ENCODE results near the gene CARD9. TPM values are rescaled to one million over a fixed set of nuclear protein-coding genes. Genes with fewer than 3 reads are reported as not detected.

Gene CARD9
- total RNA-seq, 1 experiment from 2014 or later: 14.0 TPM

GRCh38 chr9:136419092-136419420 is 45.6 kb upstream of the CARD9 start:
- H3K79me2 ChIP-seq (ENCODE audit: low read depth): no peaks in the 10 kb centered on the region
- H3K27ac ChIP-seq: no peak overlapping the region
- no peak overlapping the region for H3K4me2 ChIP-seq
- POLR2A ChIA-PET (ENCODE audit: unreplicated experiment): no interaction called here
- no peaks in the 10 kb centered on the region for H3F3A ChIP-seq (ENCODE audit: insufficient read depth, low read depth)
- DNase-seq: no peak
- H3K36me3 ChIP-seq (ENCODE audit: low read depth): peaks cover under 1% of the 10 kb centered on the region; the same call in 1 of the 2 replicates
- no peaks in the 10 kb centered on the region for H3K4me1 ChIP-seq (replicated peaks; ENCODE audit: insufficient read depth)
- H2AFZ ChIP-seq: no peak overlapping the region
- H3K4me3 ChIP-seq: no peak overlapping the region
- CTCF ChIA-PET: interaction anchor here (0.6 kb wide), 1 partner anchor 213 kb away, joined by 3 read pairs; no protein-coding TSS in a partner anchor
- intact Hi-C loops (cut with micrococcal nuclease; ENCODE audit: unreplicated experiment): no loop called here
- no TSS peak for BruUV-seq (replicated peaks)
- 0 out of 2 replicates have a peak, but pooled peaks cover under 1% of the 10 kb centered on the region for H4K20me1 ChIP-seq (ENCODE audit: insufficient read depth)
- no peaks in the 10 kb centered on the region for H3K9me3 ChIP-seq (ENCODE audit: insufficient read depth, low read depth)
- no peaks in the 10 kb centered on the region for H3K27me3 ChIP-seq (ENCODE audit: insufficient read depth, low read depth)
- TF ChIP-seq EZH2 (IDR thresholded peaks at IDR 0.05; ENCODE audit: low read depth) (no peak), CTCF (conservative IDR thresholded peaks at IDR 0.05) (no peak)
- H3K9me2 ChIP-seq (ENCODE audit: insufficient read depth): no peaks in the 10 kb centered on the region

DNA sequence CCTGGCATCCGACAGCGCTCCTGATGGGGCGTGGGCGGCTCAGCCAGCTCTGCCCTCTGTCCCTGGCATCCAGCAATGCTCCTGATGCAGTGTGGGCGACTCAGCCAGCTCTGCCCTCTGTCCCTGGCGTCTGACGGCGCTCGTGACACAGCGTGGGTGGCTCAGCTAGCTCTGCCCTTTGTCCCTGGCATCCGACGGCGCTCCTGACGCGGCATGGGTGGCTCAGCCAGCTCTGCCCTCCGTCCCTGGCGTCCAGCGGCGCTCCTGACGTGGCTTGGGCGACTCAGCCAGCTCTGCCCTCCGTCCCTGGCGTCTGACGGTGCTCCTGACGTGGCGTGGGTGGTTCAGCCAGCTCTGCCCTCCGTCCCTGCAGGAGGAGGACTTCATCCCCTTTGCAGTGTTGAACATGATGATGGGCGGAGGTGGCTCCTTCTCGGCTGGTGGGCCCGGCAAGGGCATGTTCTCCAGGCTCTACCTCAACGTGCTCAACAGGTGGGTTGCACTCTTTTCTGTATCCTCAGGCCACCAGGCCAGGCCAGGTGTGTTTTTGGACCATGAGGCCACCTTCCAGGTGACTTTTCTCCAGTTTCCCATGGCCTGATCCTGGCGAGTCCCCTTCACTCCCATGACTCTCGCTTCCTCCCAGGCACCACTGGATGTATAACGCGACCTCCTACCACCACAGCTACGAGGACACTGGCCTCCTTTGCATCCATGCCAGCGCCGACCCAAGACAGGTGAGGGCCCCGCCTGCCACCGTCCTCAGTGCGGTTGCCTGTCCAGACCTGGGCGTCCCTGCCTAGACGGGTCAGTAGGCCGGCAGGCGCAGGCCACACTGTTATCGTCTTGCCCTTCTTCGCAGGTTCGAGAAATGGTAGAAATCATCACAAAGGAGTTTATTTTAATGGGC is 45.0 kb upstream of the CARD9 start:
- no peaks in the 10 kb centered on the region for H3K4me1 ChIP-seq (replicated peaks; ENCODE audit: insufficient read depth)
- TF ChIP-seq CTCF (conservative IDR thresholded peaks at IDR 0.05) (no peak), EZH2 (IDR thresholded peaks at IDR 0.05; ENCODE audit: low read depth) (no peak)
- H3F3A ChIP-seq (ENCODE audit: insufficient read depth, low read depth): no peaks in the 10 kb centered on the region
- intact Hi-C loops (cut with micrococcal nuclease; ENCODE audit: unreplicated experiment): no loop called here
- no peaks in the 10 kb centered on the region for H3K27me3 ChIP-seq (ENCODE audit: insufficient read depth, low read depth)
- BruUV-seq (replicated peaks): no TSS peak
- H3K9me2 ChIP-seq (ENCODE audit: insufficient read depth): no peaks in the 10 kb centered on the region
- DNase-seq: no peak
- H2AFZ ChIP-seq: no peak overlapping the region
- POLR2A ChIA-PET (ENCODE audit: unreplicated experiment): no interaction called here
- no peak overlapping the region for H3K4me3 ChIP-seq
- no peak overlapping the region for H3K27ac ChIP-seq
- H4K20me1 ChIP-seq (ENCODE audit: insufficient read depth): peaks cover 4% of the 10 kb centered on the region; the same call in 1 of the 2 replicates
- H3K9me3 ChIP-seq (ENCODE audit: insufficient read depth, low read depth): no peaks in the 10 kb centered on the region
- H3K79me2 ChIP-seq (ENCODE audit: low read depth): 0 out of 2 replicates have a peak, but pooled peaks cover 6% of the 10 kb centered on the region
- CTCF ChIA-PET: no interaction called here
- H3K4me2 ChIP-seq: no peak overlapping the region
- H3K36me3 ChIP-seq (ENCODE audit: low read depth): peaks cover 7% of the 10 kb centered on the region; the same call in 1 of the 2 replicates

DNA sequence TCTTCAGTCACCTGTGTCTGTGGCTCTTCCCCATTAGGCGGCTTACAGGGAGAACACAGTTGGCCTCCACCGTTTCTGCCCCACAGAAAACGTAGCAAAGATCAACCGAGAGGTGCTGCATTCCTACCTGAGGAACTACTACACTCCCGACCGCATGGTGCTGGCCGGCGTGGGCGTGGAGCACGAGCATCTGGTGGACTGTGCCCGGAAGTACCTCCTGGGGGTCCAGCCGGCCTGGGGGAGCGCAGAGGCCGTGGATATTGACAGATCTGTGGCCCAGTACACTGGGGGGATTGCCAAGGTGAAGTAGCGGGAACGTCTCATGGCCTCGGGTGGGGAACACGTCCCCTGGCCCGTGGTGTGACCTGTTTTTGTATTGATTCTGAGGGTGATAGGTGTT is 43.4 kb upstream of the CARD9 start:
- POLR2A ChIA-PET (ENCODE audit: unreplicated experiment): interaction anchor here (0.6 kb wide), 1 partner anchor 9 kb away, joined by 3 read pairs; no protein-coding TSS in a partner anchor
- no TSS peak for BruUV-seq (replicated peaks)
- H3K9me3 ChIP-seq (ENCODE audit: insufficient read depth, low read depth): no peaks in the 10 kb centered on the region
- peaks cover 3% of the 10 kb centered on the region; the same call in 1 of the 2 replicates for H3K4me1 ChIP-seq (replicated peaks; ENCODE audit: insufficient read depth)
- H3K27ac ChIP-seq: no peak overlapping the region
- H2AFZ ChIP-seq: no peak overlapping the region
- no peak for DNase-seq
- intact Hi-C loops (cut with micrococcal nuclease; ENCODE audit: unreplicated experiment): no loop called here
- CTCF ChIA-PET: no interaction called here
- H3K4me2 ChIP-seq: no peak overlapping the region
- H3F3A ChIP-seq (ENCODE audit: insufficient read depth, low read depth): no peaks in the 10 kb centered on the region
- H3K9me2 ChIP-seq (ENCODE audit: insufficient read depth): no peaks in the 10 kb centered on the region
- no peak for TF ChIP-seq CTCF (conservative IDR thresholded peaks at IDR 0.05)
- TF ChIP-seq EZH2 (IDR thresholded peaks at IDR 0.05; ENCODE audit: low read depth): no peak
- H3K27me3 ChIP-seq (ENCODE audit: insufficient read depth, low read depth): no peaks in the 10 kb centered on the region
- peaks cover 19% of the 10 kb centered on the region for H3K79me2 ChIP-seq (ENCODE audit: low read depth)
- peaks cover 14% of the 10 kb centered on the region for H4K20me1 ChIP-seq (ENCODE audit: insufficient read depth)
- H3K36me3 ChIP-seq (ENCODE audit: low read depth): peaks cover 9% of the 10 kb centered on the region; the same call in 1 of the 2 replicates
- no peak overlapping the region for H3K4me3 ChIP-seq

Measured in PC-9 (cell line).